Lung (tissue), 12 donors: ENCODE data around the gene DUOXA1. TPM values are rescaled to one million over a fixed set of nuclear protein-coding genes. Genes with fewer than 3 reads are reported as not detected.

ENCODE experiments used
- ATAC-seq: fragments of 200-7000 bp; cut with Tn5 transposase; one replicate; pipeline ENCODE4 v1.9.1; 2020; ENCODE audit warnings: moderate number of reproducible peaks; ENCODE audit not compliant: insufficient read depth, low FRiP score
- DNase-seq, 3 donors: peaks; one replicate each; pipeline ENCODE4 v3.0.0-alpha.2; 2013 to 2017
- H3K27ac ChIP-seq, 2 donors: one replicate each; pipeline ENCODE4 v1.5.1; 2013; ENCODE audit warnings: mild to moderate bottlenecking in 2 of 2, moderate library complexity in 2 of 2, control low read depth in 1 of 2, inconsistent platforms in 1 of 2, low read depth in 1 of 2, low read length in 1 of 2
- H3K27me3 ChIP-seq, 3 donors: one replicate each; pipeline ENCODE4 v1.5.1; 2013; ENCODE audit warnings: low read length in 2 of 3; ENCODE audit not compliant: control insufficient read depth in 3 of 3, insufficient read depth in 3 of 3
- H3K36me3 ChIP-seq, 4 donors: one replicate each; pipeline ENCODE4 v1.5.1; 2013; ENCODE audit warnings: low read length in 4 of 4, mild to moderate bottlenecking in 1 of 4, moderate library complexity in 1 of 4; ENCODE audit not compliant: control insufficient read depth in 4 of 4, insufficient read depth in 4 of 4
- H3K4me1 ChIP-seq, 5 donors: one replicate each; pipeline ENCODE4 v1.5.1; 2013; ENCODE audit warnings: low read length in 5 of 5, mild to moderate bottlenecking in 2 of 5, moderate library complexity in 1 of 5; ENCODE audit not compliant: control insufficient read depth in 5 of 5, insufficient read depth in 5 of 5
- H3K4me3 ChIP-seq: one replicate; pipeline ENCODE4 v1.5.1; 2013; ENCODE audit warnings: mild to moderate bottlenecking, control low read depth, moderate library complexity
- H3K9ac ChIP-seq, 2 donors: one replicate each; pipeline ENCODE4 v1.5.1; 2013; ENCODE audit warnings: low read length in 2 of 2, control low read depth in 1 of 2; ENCODE audit not compliant: insufficient read depth in 1 of 2
- H3K9me3 ChIP-seq, 4 donors: one replicate each; pipeline ENCODE4 v1.5.1; 2013; ENCODE audit warnings: low read length in 3 of 4, mild to moderate bottlenecking in 1 of 4, moderate library complexity in 1 of 4; ENCODE audit not compliant: control insufficient read depth in 4 of 4, insufficient read depth in 3 of 4
- WGBS, 2 donors: extraction: QIAGEN DNeasy Blood & Tissue Kit; methylation state at CpG; one replicate each; pipeline ENCODE4 v1.1.7; 2013; 5-methylcytosine and 5-hydroxymethylcytosine counted together
- polyA plus RNA-seq, 2 donors: library from polyadenylated mRNA; stranded (reverse); fragments of 200-250 nt; gene quantifications; one replicate each; pipeline ENCODE4 v1.2.1, GENCODE V29; 2013
- total RNA-seq, 2 donors: library from RNA; depleted of rRNA in 1 of 2; stranded (reverse); fragments of >200 nt in 1 of 2; gene quantifications; one replicate each; pipeline ENCODE4 v1.2.1, GENCODE V29; 2014 to 2021
- TF ChIP-seq, protein P1 (sequence below): IDR thresholded peaks from 2 replicates; pipeline ENCODE4 v1.5.1; 2012; ENCODE audit warnings: mild to moderate bottlenecking; ENCODE audit errors: control extremely low read depth, extremely low read depth
- donor health status: control.
- donor health status: control.
- donor health status: Bipolar disorder and iron deficiency.
- donor health status: healthy.
- donor health status: DM: yes; HTN: yes; CAD: no.

DUOXA1 gene
- total and polyA plus RNA-seq, 4 donors: 42.6 to 203 (median 108) TPM

DNA sequence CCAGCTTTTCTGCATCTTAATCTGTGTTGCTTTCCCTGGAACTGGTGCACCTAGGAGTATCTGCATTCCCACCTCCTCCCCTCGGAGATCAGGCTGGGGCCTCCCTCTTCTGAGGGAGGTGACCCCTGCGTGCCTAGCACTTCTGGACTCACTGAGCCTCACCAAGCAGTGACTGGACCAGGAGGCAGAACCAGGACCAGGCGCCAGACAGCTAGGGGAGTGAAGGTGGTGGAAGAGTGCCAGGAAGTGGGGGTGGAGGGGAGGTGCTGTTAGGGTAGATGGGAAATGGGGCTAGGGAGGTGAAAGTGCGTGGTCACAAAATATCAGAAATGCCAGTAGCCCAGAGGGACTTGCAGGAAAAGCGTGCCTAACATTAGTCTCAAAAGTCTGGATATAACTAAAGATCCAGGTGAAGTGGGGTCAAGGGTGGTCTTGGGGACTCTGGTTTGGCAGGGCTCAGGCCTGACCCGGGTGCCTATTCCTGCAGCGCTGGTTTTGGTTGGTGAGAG lies 14.3 kb downstream of the DUOXA1 start:
- DNase-seq (no peak), ATAC-seq (no peak)
- Histone ChIP-seq H3K9ac (no peak overlapping the region), H3K27me3 (peaks cover 13 to 66% (median 59%) of the 10 kb centered on the region in 3 donors), H3K4me1 (peaks cover 0 to 20% (median 0%) of the 10 kb centered on the region in 5 donors), H3K27ac (no peak overlapping the region), H3K36me3 (peaks cover 0 to 2% (median 0%) of the 10 kb centered on the region in 4 donors), H3K9me3 (peaks cover 0 to 14% (median 0%) of the 10 kb centered on the region in 4 donors), H3K4me3 (no peak overlapping the region)
- TF ChIP-seq, protein P1, sequence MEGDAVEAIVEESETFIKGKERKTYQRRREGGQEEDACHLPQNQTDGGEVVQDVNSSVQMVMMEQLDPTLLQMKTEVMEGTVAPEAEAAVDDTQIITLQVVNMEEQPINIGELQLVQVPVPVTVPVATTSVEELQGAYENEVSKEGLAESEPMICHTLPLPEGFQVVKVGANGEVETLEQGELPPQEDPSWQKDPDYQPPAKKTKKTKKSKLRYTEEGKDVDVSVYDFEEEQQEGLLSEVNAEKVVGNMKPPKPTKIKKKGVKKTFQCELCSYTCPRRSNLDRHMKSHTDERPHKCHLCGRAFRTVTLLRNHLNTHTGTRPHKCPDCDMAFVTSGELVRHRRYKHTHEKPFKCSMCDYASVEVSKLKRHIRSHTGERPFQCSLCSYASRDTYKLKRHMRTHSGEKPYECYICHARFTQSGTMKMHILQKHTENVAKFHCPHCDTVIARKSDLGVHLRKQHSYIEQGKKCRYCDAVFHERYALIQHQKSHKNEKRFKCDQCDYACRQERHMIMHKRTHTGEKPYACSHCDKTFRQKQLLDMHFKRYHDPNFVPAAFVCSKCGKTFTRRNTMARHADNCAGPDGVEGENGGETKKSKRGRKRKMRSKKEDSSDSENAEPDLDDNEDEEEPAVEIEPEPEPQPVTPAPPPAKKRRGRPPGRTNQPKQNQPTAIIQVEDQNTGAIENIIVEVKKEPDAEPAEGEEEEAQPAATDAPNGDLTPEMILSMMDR: no peak
- 53 to 55% methylated on average over 7 of the region's 7 CpGs for WGBS, 2 donors

DNA sequence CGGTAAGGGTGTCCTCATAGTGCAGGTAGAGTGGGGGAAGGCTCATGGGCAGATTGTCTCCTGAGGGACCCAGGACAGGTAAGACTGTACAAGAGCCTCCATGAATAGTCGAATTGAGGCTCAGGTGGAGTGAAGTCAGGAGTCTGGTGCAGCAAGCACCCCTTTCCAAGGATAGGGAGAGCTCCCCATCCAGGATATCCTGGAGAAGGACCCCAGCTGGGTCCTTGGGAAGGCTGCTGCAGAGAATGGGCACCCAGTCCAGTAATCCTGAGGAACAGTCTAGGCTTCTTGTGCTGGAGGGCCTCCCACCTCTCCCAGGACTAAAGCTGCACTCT lies 15.0 kb downstream of the DUOXA1 start:
- ATAC-seq: no peak
- TF ChIP-seq, protein P1: no peak
- Histone ChIP-seq H3K27me3 (peaks cover 13 to 72% (median 65%) of the 10 kb centered on the region in 3 donors), H3K27ac (no peak overlapping the region), H3K9me3 (peaks cover 0 to 14% (median 0%) of the 10 kb centered on the region in 4 donors), H3K36me3 (peaks cover 0 to 1% (median 0%) of the 10 kb centered on the region in 4 donors), H3K4me1 (peaks cover 0 to 20% (median 0%) of the 10 kb centered on the region in 5 donors), H3K9ac (no peak overlapping the region), H3K4me3 (no peak overlapping the region)
- no peak for DNase-seq
- 8 to 16% methylated on average over 2 of the region's 2 CpGs for WGBS, 2 donors

DNA sequence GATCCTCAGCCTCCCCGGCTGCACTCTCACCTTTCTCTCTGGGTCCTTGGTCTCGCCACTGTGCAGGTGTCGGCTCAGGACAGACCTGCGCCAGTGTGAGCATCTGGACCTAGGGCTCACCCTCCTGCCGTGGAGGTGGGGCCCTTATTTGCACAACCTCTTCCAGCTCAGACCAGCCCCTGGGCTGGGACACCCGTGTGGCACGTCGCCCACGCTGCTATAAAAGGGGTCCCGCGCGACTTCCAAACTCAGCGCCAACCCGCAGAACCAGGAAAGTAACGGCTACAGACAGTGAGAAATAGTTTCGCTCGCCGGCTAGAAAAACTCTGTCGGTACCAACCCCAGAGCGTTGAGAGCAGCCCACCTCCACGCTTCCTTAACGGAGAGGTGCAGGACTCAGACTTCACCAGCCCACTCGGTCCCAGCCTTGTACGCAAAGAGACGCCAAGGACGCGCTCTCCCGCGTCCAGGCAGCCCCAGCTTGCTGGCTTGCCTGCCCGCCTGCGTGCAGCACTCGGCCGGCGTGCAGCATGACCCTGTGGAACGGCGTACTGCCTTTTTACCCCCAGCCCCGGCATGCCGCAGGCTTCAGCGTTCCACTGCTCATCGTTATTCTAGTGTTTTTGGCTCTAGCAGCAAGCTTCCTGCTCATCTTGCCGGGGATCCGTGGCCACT lies 15.5 kb downstream of the DUOXA1 start, which contains the start of the genes DUOX2 and DUOXA2:
Gene DUOX2, minus strand, starts transcription at position 97 of the 675 bp plus-strand sequence. CDS start 761 bp downstream, outside the sequence.
Gene DUOXA2, plus strand, starts transcription at position 251 of the 675 bp plus-strand sequence. Its CDS starts 280 bp downstream, at position 531.
- Histone ChIP-seq H3K9me3 (peaks cover 0 to 14% (median 0%) of the 10 kb centered on the region in 4 donors), H3K27me3 (peaks cover 13 to 77% (median 70%) of the 10 kb centered on the region in 3 donors), H3K4me3 (no peak within 1 kb of the TSS), H3K9ac (no peak within 1 kb of the TSS), H3K27ac (no peak within 1 kb of the TSS), H3K4me1 (peaks cover 0 to 20% (median 0%) of the 10 kb centered on the region in 5 donors), H3K36me3 (peaks cover 0 to under 1% (median 0%) of the 10 kb centered on the region in 4 donors)
- 2% methylated on average over 42 of the region's 42 CpGs for WGBS, 2 donors
- no peak for DNase-seq
- TF ChIP-seq, protein P1: no peak
- no peak for ATAC-seq
